ENCODE results near the gene RHOJ.

The RHOJ gene

GRCh38 chr14:63174760-63175191 is 29.5 kb upstream of the RHOJ start:
- Histone ChIP-seq H4K20me1 (ENCODE audit: control insufficient read depth, insufficient read depth, low read depth, low read length) (no peaks in the 10 kb centered on the region), H3F3A (ENCODE audit: control insufficient read depth, insufficient read depth) (no peaks in the 10 kb centered on the region), H3K27ac (ENCODE audit: low read depth, low read length) (no peak overlapping the region), H3K27me3 (ENCODE audit: control insufficient read depth, low read length) (no peaks in the 10 kb centered on the region), H3K4me2 (ENCODE audit: low read length) (no peak overlapping the region), H3K36me3 (ENCODE audit: control insufficient read depth, low read length) (no peaks in the 10 kb centered on the region), H3K4me3 (ENCODE audit: low read length) (no peak overlapping the region), H3K9me2 (replicated peaks; ENCODE audit: control insufficient read depth, low read length) (no peaks in the 10 kb centered on the region), H3K4me1 (ENCODE audit: control insufficient read depth, low read length) (no peaks in the 10 kb centered on the region), H3K9me3 (ENCODE audit: control insufficient read depth, insufficient read depth, low read length) (no peaks in the 10 kb centered on the region), H3K79me2 (ENCODE audit: control insufficient read depth, low read length) (no peaks in the 10 kb centered on the region)
- TF ChIP-seq, protein P1, sequence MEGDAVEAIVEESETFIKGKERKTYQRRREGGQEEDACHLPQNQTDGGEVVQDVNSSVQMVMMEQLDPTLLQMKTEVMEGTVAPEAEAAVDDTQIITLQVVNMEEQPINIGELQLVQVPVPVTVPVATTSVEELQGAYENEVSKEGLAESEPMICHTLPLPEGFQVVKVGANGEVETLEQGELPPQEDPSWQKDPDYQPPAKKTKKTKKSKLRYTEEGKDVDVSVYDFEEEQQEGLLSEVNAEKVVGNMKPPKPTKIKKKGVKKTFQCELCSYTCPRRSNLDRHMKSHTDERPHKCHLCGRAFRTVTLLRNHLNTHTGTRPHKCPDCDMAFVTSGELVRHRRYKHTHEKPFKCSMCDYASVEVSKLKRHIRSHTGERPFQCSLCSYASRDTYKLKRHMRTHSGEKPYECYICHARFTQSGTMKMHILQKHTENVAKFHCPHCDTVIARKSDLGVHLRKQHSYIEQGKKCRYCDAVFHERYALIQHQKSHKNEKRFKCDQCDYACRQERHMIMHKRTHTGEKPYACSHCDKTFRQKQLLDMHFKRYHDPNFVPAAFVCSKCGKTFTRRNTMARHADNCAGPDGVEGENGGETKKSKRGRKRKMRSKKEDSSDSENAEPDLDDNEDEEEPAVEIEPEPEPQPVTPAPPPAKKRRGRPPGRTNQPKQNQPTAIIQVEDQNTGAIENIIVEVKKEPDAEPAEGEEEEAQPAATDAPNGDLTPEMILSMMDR (IDR thresholded peaks at IDR 0.05; ENCODE audit: low read depth, low read length, poor library complexity, severe bottlenecking): peak; percentile 55
- TF ChIP-seq EZH2phosphoT487 (IDR thresholded peaks at IDR 0.05; ENCODE audit: borderline replicate concordance, low read length): no peak

DNA sequence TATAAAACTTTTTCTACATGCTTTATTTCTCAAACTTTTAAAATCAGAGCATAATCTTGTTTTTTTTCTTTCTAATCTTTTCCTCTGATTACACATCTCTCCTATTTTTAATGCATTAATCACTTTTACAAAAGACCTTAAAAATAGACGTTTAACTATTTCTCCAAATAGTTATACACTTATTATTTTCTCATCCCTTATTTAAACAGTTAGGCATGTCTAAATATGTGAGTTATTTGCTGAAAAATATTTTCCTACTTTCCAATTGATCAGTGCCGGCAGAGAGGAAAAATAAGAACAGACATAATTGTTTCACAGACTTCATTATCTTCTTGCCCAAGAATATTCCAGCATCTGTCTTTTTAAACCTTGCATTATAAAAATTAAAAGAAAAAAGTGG is 28.7 kb upstream of the RHOJ start:
- H3K36me3 ChIP-seq (ENCODE audit: control insufficient read depth, low read length): no peaks in the 10 kb centered on the region
- no peak for TF ChIP-seq EZH2phosphoT487 (IDR thresholded peaks at IDR 0.05; ENCODE audit: borderline replicate concordance, low read length)
- TF ChIP-seq, protein P1 (IDR thresholded peaks at IDR 0.05; ENCODE audit: low read depth, low read length, poor library complexity, severe bottlenecking): no peak
- H3F3A ChIP-seq (ENCODE audit: control insufficient read depth, insufficient read depth): no peaks in the 10 kb centered on the region
- no peaks in the 10 kb centered on the region for H3K79me2 ChIP-seq (ENCODE audit: control insufficient read depth, low read length)
- H3K27ac ChIP-seq (ENCODE audit: low read depth, low read length): no peak overlapping the region
- no peaks in the 10 kb centered on the region for H3K4me1 ChIP-seq (ENCODE audit: control insufficient read depth, low read length)
- H4K20me1 ChIP-seq (ENCODE audit: control insufficient read depth, insufficient read depth, low read depth, low read length): no peaks in the 10 kb centered on the region
- no peak overlapping the region for H3K4me2 ChIP-seq (ENCODE audit: low read length)
- no peak overlapping the region for H3K4me3 ChIP-seq (ENCODE audit: low read length)
- H3K9me3 ChIP-seq (ENCODE audit: control insufficient read depth, insufficient read depth, low read length): no peaks in the 10 kb centered on the region
- H3K9me2 ChIP-seq (replicated peaks; ENCODE audit: control insufficient read depth, low read length): no peaks in the 10 kb centered on the region
- no peaks in the 10 kb centered on the region for H3K27me3 ChIP-seq (ENCODE audit: control insufficient read depth, low read length)

GRCh38 chr14:63178912-63179311 is 25.3 kb upstream of the RHOJ start:
- no peaks in the 10 kb centered on the region for H4K20me1 ChIP-seq (ENCODE audit: control insufficient read depth, insufficient read depth, low read depth, low read length)
- H3K4me3 ChIP-seq (ENCODE audit: low read length): no peak overlapping the region
- no peaks in the 10 kb centered on the region for H3K9me2 ChIP-seq (replicated peaks; ENCODE audit: control insufficient read depth, low read length)
- H3K27me3 ChIP-seq (ENCODE audit: control insufficient read depth, low read length): 0 out of 2 replicates have a peak, but pooled peaks cover 4% of the 10 kb centered on the region
- no peak for TF ChIP-seq EZH2phosphoT487 (IDR thresholded peaks at IDR 0.05; ENCODE audit: borderline replicate concordance, low read length)
- TF ChIP-seq, protein P1 (IDR thresholded peaks at IDR 0.05; ENCODE audit: low read depth, low read length, poor library complexity, severe bottlenecking): no peak
- no peak overlapping the region for H3K4me2 ChIP-seq (ENCODE audit: low read length)
- H3K9me3 ChIP-seq (ENCODE audit: control insufficient read depth, insufficient read depth, low read length): no peaks in the 10 kb centered on the region
- H3K4me1 ChIP-seq (ENCODE audit: control insufficient read depth, low read length): no peaks in the 10 kb centered on the region
- H3K27ac ChIP-seq (ENCODE audit: low read depth, low read length): no peak overlapping the region
- no peaks in the 10 kb centered on the region for H3K36me3 ChIP-seq (ENCODE audit: control insufficient read depth, low read length)
- H3K79me2 ChIP-seq (ENCODE audit: control insufficient read depth, low read length): no peaks in the 10 kb centered on the region
- H3F3A ChIP-seq (ENCODE audit: control insufficient read depth, insufficient read depth): no peaks in the 10 kb centered on the region

Measured in DOHH2 (cell line).